ENCODE measurements around the gene ZNF488.

Gene ZNF488

DNA sequence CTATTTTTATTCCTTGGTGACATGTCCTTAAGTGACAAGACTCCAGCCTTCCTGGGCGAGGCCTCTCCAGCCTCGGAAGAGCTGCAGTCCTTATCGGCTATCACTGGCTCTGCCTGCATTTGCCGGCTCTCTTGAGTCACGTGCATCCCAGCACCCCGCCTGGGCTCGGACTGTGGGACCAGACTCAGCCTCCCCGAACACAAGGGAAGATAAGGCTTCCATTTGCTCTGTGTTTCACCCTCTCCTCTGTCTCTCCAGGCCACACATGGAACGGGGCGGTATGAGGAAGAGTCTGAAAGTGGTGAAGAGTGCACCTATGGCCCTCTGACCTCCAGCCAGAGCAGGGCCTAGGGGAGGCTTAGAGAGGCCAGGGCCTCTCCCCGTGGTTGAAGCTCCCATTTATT lies 57.2 kb downstream of the ZNF488 start:
- no peak for DNase-seq

DNA sequence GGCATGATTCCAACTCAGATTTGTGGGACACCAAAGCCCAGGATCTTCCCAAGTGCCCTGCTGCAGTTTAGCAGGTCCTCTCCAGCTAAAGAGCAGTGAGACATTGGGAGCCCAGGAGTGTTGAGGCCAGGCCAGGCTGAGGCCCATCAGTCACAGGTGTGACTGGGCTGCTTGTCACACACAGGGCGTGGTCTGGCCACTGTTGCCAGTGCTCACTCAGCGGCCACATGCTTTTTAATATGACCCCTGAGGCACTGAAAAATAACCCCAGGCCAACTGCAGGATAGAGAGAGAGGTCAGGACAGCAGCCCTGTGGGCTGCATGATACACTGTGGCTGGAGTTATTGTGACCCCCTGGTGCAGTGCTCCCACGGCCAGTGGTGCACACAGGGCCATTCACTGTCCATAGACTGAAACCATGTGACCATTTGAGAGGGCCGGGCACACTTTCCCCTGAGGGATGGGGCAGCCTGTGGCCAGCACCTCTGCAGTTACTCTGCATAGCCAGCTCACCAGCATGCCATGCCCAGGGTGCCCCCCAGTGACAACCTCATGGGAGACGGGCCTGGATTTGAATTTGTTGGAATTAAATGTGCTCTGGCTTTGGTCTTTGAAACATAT lies 57.7 kb downstream of the ZNF488 start:
- no peak for DNase-seq

DNA sequence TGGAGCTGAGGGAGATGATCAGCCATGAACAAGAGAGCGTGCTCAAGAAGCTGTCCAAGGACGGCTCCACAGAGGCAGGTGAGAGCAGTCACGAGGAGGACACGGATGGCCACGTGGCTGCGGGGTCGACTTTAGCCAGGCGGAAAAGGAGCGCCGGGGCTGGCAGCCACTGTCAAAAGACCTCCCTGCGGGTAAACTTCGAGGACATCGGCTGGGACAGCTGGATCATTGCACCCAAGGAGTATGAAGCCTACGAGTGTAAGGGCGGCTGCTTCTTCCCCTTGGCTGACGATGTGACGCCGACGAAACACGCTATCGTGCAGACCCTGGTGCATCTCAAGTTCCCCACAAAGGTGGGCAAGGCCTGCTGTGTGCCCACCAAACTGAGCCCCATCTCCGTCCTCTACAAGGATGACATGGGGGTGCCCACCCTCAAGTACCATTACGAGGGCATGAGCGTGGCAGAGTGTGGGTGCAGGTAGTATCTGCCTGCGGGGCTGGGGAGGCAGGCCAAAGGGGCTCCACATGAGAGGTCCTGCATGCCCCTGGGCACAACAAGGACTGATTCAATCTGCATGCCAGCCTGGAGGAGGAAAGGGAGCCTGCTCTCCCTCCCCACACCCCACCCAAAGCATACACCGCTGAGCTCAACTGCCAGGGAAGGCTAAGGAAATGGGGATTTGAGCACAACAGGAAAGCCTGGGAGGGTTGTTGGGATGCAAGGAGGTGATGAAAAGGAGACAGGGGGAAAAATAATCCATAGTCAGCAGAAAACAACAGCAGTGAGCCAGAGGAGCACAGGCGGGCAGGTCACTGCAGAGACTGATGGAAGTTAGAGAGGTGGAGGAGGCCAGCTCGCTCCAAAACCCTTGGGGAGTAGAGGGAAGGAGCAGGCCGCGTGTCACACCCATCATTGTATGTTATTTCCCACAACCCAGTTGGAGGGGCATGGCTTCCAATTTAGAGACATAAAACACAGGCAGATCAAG lies 58.5 kb downstream of the ZNF488 start:
- no peak for DNase-seq

DNA sequence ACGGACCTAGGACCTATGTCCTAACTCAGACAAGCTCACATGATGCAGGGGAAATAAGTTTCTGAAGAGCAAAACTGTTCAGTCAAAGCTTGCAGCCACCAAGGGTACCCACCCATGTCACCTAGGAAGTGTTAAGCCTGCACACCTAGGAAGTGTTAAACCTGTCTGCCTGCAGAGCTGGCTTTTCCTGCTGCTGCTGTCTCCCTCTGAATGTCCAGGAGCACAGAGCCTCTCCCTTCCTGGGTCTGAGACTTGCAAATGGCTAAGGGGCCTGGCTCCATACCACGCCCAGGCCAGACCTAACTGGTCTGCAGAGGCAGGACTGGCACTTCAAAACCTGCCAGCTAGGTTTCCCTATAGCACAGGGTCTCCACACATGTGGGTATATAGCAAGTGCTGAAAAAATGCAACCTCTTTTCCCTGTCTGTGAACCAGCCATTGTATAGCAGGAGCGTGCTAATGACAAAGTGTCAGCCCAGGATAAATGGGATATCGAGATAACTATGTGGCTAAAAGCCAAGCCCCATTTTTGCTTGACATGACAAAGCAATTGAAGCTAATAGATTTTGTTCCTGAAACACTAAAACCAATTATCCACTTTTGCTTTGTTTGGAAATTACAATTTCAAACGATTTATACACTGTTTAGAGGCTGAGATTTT lies 60.3 kb downstream of the ZNF488 start:
- DNase-seq: no peak

DNA sequence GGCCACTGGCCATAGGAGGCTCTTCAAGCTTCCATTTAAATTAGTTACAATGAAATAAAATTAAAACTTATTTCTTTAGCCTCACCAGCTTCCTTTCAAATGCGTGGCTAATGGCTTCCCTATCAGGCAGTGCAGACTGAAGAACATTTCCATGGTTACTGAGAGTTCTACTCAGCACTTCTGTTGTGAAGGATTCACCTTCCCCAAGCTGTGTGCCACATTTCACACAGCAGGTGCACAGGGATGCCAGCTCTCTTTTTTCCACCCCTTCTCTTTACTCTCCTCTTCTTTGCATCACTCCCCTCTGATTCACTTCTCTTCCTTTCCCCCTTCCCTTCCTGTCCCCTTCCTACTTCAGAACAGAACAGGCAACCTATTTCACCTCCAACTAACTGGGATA lies 61.0 kb downstream of the ZNF488 start:
- no peak for DNase-seq

DNA sequence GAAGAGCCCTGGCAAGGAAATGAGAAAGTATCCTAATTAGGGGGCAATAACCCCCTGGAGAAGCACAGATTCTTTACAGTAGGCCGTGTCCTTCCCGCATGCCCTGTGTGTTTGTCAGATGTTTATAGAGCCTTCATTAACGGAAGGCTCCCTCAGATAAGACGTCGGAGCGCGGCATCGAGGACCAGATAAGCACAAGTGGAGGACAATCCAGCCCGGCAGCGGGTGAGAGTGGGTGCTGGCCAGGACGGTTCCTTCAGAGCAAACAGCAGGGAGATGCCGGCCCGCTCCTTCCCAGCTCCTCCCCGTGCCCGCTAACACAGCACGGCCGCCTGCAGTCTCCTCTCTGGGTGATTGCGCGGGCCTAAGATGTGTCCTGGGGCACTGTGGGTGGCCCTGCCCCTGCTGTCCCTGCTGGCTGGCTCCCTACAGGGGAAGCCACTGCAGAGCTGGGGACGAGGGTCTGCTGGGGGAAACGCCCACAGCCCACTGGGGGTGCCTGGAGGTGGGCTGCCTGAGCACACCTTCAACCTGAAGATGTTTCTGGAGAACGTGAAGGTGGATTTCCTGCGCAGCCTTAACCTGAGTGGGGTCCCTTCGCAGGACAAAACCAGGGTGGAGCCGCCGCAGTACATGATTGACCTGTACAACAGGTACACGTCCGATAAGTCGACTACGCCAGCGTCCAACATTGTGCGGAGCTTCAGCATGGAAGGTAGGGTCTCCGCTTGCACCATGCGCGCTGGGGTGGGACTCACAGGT lies 61.6 kb downstream of the ZNF488 start, which contains the start of gene GDF2:
Gene GDF2 (plus strand): TSS at position 155 of the 762 bp plus-strand sequence. CDS start 215 bp downstream, at position 370.
- DNase-seq: no peak

DNA sequence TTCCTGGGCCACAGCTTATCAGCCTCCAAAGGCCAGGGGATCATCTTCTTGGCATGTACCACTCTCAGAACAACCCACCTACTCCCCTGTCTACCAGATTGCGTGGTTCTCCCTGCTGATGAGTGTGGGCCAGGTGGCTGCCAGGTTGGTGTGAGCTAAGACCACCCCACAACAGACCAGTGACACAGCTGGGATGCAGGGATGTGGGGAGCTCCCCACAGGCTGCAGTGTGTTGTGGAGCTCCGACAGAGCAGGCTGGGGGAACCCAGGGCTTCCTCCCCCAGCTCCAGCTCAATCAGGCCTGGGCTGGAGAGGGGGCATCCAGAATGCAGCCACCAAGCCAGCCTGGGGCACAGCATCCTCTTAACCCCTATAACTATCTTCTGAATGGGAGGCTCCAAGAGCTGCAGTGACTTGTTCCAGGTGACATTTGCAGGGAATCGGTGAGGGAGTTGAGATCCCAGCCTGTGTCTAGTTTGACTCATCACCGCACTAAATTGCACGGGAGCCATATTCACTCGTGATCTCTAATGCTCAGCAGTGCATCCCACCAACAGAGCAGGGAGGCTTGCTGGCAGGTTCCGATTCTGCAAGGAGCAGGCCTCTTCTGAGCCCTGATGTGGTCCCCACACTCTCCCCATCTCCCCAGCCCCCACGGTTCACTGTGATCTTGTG lies 62.4 kb downstream of the ZNF488 start:
- no peak for DNase-seq

DNA sequence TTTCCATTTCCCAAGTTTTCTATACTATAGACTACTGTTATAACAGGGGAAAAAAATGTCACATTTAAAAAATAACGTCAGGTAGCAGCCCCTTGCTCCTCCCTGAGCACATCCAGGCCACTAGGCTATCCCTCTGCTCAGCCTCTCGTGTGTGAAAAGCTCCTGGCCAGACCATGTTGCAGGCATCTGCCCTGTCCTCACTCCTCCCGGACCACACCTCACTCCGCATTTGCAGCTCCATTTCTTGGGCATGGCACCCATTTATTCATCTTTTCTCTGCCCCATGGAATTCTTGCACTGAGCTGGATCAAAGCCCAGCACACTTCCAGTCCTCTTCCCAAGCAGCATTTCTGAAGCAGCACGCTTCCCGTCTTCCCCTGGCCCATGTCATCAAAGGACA lies 63.3 kb downstream of the ZNF488 start:
- DNase-seq: no peak

DNA sequence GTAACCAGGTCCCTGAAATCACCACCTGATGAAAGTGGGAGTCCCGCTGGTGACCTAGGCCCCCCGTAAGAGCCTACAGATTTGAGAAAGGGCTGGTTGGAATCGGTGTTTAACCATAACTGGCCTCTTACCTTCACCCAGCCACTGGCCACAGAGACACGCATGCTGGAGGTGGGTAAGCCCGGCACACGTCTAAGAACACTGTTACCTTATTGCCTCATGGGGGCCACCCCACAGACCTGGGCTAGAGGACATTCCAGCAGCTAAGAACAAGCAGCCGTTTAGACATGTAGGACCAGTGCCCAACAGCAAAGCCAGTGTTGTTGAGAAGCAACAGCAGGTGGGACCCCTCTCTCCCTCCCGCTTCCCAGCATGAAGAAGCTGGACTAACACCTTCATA lies 64.3 kb downstream of the ZNF488 start:
- DNase-seq: no peak

DNA sequence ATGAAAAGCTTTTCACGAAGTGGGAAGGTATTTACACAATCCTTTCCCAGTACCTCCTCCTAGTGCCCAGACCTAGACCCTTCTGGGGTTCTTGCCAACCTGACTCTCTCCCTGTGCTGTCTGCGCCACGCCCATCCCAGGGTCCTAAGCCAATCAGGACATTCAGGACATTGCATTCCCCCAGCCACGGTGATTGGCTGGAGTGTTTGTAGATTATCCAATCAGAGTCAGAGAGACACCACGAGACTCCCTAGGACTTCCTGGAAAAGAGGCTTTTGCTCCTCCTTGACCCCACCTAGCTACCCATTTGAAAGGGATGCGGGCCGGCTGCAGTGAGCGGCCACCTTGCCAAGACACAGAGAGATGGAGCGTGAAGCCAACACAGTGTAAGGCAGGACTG lies 65.4 kb downstream of the ZNF488 start:
- DNase-seq: no peak

DNA sequence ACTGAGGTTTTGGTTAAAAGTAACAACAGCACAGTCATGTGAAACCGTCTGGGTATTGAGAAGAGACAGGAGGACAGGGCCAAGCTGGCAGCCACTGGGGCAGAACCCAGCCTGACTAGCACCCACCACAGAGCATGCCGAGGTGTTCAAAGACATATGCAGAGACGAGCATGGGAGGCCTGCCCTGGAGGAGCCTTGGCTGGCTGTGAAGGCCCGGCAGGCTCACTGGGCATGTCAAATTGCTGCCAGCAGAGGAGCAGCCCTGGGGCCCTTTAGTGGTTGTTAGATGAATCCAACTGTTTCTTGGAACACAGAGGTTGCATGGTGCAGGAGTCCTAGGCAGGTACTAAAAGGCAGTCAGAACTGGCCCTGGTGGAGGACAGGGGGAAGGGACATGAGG lies 66.8 kb downstream of the ZNF488 start:
- no peak for DNase-seq

DNA sequence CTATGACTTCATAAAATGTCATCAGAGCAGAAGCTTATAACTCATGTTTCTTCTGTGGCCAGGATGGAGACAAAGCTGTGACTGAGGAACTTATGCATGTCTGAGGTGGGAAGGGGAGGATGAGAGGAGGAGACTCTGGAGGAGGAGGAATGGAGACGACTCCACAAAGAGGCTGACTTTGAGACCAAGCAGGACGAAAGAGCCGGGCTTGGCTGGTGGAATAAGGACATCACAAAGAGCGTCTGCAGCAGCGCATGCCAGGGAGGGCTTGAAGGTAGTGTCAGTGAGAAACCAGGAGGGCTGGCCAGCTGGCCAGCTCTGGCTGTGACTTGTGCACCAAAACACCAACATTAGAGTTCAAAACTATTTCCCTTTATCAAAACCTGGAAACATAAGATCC lies 68.0 kb downstream of the ZNF488 start:
- no peak for DNase-seq

Data from CD4-positive, alpha-beta T cell treated with Interleukin-12 subunit alpha and Interleukin-12 subunit beta, for 1 hour (primary cell).